ENCODE data around the gene CYFIP1. TPM values are rescaled to one million over a fixed set of nuclear protein-coding genes. Genes with fewer than 3 reads are reported as not detected.

Gene CYFIP1
- polyA plus RNA-seq, 3 donors = 90.9 to 100 (median 95.8) TPM

DNA sequence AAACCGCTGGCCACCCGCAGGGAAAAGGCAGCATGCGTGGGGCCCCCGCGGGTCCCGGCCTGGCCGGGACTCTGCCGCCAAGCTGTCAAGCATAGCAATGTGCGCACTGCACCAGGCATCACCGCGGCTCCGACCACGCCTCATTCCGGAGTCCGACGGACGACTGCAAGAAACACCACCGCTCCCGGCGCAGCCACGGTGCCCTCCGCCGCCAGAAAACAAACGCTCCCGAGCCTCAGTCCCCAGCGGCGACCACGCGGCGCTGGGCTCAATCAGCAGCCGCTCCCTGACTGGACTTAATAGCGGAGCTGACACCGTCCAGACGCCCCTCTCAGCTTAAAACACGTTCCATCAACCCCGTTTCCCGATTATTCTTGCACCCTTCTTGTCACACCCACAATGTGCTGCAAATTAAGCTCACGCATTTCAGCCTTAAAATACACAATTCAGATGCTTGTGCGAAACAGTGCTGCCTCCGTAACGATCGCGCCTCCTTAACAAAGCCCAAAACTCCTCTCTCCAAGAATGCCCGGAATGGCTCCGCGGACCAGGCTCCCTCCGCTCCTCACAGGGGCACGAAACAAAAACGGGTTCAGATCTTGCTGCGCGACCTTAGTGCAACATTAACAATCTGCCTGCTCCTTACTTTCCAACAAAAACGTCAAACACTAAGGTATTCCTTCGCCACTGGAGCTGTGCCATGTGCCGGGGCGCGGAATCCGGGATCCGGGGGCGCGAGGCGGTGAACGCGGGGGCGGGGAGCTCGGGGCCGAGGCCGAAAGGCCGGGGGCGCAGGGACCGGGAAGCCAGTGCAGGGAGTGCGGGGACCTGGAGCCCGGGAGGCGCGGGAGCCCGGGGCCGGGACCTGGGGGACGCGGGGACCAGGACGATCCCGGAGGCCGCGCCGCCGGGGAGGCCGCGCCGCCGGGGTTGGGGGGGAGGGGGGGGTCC is 655 bp downstream of the CYFIP1 start:
- peak in 6 of 11 donors; percentile 22 to 47 (median 40) for DNase-seq (ENCODE audit: extremely low read depth in 1 of 11, low read depth in 9 of 11, low spot score in 4 of 11)

DNA sequence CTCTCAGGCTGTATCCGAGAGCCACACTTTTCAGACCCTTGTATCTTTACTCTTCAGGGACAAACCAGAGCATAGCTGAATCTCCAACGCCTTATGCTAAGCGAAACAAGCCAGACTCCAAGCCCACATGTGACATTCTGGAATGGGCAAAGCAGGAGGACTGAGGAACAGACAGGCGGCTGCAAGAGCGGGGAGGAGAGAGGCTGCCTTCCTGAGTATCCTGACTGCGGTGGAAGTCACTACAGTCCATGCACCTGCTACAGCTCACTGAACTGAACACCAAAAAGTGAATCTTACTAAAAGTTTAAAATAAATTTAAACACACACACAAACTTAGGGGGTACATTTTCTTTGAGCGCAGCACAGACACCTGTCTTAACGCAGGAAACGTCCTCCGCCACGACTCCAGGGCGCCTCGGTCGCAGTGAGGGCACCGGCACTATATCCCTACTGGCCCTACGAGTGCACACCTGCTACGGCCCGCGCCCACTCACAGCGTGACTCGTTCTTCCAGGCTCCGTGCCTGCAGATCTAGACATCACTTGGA is 1.4 kb downstream of the CYFIP1 start:
- peak in 1 of 11 donors; percentile 10 for DNase-seq (ENCODE audit: extremely low read depth in 1 of 11, low read depth in 9 of 11, low spot score in 4 of 11)

DNA sequence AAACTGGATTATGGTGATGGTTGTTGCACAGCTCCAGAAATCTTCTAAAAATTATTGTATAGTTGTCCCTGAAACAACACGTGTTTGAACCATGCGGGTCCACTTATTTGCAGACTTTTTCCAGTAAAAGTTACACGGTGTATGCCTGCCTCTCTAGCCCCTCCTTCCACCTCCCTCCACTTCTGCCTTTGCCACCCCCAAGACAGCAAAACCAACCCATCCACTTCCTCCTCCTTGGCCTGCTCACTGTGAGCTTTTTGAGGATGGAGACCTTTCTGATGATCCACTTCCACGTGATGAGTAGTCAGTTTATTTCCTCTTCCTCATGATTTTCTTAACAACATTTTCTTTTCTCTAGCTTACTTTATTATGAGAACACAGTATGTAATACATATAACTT is 5.4 kb downstream of the CYFIP1 start:
- DNase-seq (ENCODE audit: extremely low read depth in 1 of 11, low read depth in 9 of 11, low spot score in 4 of 11) = no peak

DNA sequence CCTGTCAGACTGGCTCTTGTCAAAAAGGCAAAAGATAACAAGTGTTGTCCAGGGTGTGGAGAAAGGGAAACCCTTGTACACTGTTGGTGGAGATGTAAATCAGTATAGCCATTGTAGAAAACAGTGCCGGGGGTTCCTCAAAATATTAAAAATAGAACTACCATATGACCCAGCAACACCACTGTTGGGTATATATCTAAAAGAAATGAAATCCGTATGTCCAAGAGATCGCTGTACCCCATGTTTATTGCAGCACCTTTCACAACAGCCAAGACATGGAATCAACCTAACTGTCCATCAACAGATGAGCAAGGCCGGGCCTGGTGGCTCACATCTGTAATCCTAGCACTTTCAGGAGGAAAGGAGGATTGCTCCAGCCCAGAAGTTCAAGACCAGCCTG is 6.2 kb downstream of the CYFIP1 start:
- DNase-seq (ENCODE audit: extremely low read depth in 1 of 11, low read depth in 9 of 11, low spot score in 4 of 11) = no peak

DNA sequence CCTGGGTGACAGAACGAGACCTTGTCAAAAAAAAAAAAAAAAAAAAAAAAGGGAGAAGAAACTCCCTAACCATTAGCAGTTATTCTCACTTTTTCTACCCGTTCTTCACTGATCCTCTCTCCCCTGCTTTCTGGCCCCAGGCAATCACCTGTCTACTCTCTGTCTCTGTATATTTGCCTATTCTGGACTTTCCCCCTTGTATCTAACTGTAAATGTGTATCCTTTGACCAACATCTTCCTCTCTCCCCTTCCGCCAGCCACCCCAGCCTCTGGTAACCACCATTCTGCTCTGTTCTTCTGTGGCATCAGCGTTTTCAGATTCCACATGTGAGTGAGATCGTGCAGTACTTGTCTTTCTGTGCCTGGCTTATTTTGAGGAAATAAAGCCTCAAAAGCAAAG is 6.9 kb downstream of the CYFIP1 start:
- DNase-seq (ENCODE audit: extremely low read depth in 1 of 11, low read depth in 9 of 11, low spot score in 4 of 11) = no peak

DNA sequence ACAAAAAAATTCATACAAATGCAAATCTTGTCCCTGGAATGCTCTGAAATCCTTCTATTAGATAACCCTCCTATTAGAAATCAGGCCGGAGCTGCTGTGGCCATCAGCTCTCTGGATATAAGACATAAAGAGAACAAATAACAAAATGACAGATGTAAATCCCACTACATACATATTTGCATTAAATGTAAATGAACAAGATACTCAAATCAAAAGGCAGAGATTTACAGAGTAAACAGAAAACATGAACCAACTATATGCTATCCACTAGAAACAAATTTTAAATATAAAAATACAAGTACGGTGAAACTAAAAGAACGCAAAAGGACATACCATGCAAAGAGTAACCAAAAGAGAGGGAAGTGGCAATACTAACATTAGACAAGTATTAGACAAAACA is 10.7 kb downstream of the CYFIP1 start:
- no peak for DNase-seq (ENCODE audit: extremely low read depth in 1 of 11, low read depth in 9 of 11, low spot score in 4 of 11)

DNA sequence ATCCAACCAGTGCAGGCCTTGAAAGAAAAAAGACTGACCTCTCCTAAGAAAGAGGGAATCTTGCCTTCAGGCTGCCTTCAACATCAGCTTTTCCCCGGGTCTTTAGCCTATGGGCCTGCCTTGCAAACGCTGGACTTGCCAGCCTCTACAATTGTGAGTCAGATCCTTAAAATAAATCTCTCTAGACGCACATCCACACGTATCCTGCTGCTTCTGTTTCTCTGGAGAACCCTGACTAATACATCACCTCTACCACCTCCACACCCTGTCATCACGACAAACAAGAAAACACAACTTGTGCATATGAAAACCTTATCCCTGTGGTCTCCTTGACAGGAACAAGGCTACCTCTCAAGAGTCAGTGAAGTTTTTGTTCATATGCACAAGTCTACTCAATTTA is 11.8 kb downstream of the CYFIP1 start:
- no peak for DNase-seq (ENCODE audit: extremely low read depth in 1 of 11, low read depth in 9 of 11, low spot score in 4 of 11)

DNA sequence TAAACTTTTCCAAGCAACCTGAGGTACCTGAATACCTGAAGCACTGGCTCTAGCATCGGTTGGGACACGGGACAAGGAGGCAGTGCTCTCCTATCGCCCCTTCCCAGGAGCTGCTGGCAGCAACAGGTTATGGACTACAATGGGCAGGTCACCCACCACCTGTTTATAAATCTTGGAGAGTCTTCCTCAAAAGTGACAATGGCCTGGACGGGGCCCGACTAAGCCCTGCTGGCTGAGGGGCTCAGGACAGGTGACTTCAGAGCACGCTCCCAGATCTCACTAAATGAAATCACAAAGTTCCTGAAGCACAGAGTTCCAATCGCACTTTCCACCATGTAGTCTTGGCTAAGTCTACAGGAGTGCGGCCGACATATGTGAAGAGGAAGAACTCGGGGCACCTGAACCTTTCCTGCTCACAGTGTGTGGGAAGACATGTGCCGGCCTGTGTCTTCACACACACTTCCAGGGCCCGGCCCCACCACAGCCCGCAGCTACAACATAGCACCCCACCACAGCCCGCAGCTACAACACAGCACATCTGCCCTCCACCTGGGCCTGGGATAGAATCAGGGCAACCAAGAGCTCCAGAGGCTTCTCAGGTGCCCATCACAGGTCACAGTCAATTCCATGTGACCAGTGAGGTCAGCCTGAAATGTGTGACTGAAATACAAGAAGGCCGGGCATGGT is 12.9 kb downstream of the CYFIP1 start:
- DNase-seq (ENCODE audit: extremely low read depth in 1 of 11, low read depth in 9 of 11, low spot score in 4 of 11) = no peak

DNA sequence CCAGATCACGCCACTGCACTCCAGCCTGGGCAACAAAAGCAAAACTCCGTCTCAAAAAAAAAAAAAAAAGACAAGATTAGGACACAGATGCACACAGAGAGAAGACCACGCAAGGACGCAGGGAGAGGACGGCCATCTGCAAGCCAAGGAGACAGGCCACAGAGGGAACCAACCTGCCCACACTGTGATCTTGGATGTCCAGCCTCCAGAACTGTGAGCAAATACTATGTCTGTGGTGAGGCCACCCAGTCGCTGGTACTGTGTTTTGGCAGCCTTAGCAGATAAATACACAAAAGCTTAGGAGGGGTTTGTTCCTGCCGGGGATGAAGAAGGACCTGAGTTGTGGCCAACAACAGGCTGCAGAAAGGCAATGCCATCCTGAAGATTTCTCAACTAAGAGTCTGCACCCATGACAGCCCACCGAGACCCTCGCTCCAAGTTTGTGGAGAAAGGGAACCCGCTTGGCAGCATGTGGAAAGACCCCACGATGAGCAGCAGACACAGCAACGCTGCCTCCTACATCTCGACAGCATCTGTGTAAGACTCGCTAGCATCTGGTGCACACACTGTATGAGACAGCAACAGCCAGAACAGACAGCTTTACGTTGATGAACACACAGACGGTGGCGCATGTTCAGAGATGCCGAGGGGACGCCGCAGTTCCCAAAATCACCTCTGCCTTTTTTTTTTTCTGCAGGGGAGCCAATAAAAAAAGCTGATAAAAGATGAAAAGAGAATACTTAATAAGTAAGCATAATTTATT is 13.7 kb downstream of the CYFIP1 start:
- no peak for DNase-seq (ENCODE audit: extremely low read depth in 1 of 11, low read depth in 9 of 11, low spot score in 4 of 11)

DNA sequence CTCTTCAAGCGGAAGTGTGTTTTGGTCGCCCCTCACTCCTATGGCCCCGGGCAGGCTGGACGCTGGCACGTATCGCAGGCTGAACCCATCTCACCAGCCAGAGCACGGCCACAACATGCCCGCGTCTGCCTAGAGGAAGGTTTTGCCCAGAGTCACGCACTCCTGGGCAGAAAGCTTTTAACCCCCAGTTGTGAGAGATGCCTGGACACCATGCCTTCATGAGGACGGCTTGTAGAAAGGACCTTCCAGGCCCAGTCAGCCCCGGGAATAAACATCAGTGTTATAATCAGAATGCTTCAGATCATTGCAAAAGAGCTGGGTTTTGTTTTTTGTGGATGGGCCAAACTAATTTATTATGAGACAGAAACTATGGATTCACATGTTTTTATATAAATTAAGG is 16.5 kb downstream of the CYFIP1 start:
- DNase-seq (ENCODE audit: extremely low read depth in 1 of 11, low read depth in 9 of 11, low spot score in 4 of 11) = no peak

DNA sequence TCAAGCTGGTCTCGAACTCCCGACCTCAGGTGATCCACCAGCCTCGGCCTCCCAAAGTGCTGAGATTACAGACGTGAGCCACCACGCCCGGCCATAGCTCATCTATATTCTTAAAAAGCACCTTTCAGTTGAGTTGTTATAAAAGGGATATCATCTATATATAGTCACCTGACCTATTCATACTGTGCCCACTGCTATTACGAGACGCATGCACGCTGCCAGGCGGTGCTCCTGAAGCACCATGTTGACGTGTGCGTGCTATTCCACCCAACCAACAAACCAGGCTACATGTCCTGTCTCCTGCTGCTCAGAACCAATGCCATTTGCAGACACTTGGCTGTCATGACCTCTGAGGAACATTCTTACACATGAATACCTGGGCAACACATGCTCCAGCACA is 17.6 kb downstream of the CYFIP1 start:
- DNase-seq (ENCODE audit: extremely low read depth in 1 of 11, low read depth in 9 of 11, low spot score in 4 of 11) = no peak

DNA sequence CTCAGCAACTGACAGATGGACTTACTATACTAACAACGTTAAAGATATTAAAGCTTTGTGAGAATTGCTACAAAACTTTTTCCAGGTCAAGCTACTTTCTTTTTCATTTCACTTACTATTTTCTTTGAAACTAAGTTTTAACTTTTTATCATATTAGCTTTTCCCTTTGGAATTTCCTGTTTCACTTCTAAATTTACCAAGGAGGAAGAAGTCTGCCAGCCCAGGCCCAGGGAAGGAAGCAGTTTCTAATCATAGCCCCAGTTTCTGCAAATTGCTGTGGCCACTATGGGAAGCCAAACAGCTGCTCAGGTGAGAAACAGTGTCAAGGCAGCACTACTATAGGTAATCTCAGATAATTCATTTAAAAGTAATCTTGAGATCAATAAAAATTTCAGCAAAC is 18.4 kb downstream of the CYFIP1 start:
- DNase-seq (ENCODE audit: extremely low read depth in 1 of 11, low read depth in 9 of 11, low spot score in 4 of 11) = no peak

DNA sequence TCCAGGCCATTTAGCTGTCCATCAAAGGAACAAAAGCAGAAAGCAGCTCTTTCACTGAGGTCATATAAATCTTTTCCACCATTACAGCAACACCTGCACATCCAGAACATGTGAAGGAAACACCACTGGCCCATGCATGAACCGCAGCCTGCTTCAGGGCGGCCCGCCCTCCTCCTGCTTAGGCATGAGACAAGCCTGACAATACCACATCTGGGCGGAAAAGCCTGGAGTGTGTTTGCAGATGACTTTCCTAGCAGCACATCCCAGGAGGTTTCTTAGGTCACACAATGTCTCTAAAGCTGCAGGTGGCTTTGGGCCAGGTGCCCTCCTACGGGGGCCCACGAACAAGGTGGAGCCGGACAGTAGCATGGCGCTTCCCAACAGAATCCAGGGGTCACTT is 19.6 kb downstream of the CYFIP1 start:
- no peak for DNase-seq (ENCODE audit: extremely low read depth in 1 of 11, low read depth in 9 of 11, low spot score in 4 of 11)

DNA sequence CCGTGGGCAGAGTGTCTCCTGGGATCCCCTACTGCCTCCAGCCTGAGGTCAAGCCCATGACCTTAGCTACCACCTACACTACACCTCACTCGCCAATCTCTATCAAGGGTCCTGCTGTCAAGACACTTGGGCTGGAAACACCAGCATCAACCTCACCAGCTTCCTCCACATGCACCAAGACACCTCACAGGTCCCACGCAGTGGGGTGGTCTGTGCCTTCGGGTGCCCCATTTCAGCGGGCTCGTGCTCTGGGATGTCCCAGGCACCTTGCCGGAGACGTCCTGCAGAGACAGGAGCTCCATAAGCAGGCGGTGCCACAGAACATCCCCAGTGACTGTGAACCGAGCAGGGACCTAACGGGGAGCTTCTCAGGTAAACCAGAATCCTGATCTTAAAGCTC is 20.0 kb downstream of the CYFIP1 start:
- DNase-seq (ENCODE audit: extremely low read depth in 1 of 11, low read depth in 9 of 11, low spot score in 4 of 11) = no peak

DNA sequence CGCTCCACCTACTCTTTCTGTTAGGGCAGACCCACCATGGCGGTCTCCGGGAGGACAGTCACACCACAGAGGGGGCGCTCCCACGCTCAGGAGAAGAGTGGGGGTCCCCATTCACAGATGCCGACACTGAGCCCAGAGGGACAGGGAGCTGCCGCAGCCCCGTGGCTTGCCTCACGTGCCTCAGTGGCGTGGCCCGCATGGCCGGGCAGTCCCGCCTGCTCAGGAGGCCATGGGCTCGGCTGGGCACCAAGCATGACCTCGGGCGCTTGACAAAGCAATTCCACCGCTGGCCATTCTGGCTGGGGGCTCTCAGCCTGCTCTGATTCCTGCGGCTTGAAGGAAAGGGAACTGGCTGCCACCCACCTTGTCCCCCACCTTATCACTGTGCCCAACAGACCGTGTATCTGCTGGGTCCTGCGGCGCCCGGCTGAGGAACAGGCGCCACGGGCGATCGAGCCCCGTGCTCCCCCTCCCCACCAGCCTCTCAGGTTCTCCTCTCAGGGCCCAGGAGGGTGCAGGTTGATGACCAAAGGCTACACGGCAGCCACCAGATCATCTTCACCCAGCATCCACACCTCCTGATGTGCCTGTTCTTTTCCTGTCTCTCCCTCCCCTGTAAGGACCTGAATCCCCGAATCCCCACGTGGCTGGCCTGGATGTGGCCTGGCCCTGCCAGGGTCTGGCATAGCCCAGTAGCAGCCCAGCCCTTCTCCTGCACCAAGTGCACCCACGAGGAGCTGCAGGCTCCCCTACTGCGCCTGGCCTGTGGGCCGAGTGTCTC is 20.7 kb downstream of the CYFIP1 start:
- DNase-seq (ENCODE audit: extremely low read depth in 1 of 11, low read depth in 9 of 11, low spot score in 4 of 11) = no peak

DNA sequence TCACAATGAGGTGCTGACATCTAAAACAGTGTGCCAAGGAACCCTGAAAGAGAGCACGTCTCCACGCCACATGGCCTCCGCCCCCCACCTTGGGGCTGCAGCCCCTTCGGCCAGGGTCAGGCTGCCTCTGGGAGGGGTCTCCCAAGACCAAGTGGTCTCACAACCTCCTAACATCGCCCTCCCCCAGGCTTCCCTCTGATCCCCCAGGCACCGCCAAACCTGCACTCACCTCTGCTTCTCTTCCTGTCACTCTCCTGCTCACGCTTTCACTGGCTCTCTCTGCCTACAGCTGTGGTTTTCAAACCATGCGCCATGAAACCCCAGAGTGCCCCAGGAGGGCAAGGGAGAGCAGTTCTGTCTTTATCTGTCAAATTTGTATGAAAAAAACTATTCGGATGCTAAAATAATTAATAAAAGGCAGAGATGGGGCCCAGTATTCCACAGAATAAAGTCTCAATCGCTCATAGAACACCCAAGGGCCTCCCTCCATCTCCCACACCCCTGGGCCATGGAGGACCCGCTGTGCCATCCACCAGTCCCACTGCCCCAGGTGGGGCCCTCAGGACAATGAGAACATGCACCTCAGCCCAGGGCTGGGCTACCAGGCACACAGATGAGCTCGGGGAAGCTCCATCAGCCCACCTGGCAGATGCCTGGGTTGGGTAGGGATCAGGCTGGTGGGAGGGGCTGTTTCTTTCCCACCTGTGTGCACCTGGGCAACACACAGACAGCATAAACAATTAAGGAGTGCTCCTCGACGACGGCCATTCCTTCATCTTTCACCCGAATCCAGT is 21.5 kb downstream of the CYFIP1 start:
- DNase-seq (ENCODE audit: extremely low read depth in 1 of 11, low read depth in 9 of 11, low spot score in 4 of 11) = no peak

DNA sequence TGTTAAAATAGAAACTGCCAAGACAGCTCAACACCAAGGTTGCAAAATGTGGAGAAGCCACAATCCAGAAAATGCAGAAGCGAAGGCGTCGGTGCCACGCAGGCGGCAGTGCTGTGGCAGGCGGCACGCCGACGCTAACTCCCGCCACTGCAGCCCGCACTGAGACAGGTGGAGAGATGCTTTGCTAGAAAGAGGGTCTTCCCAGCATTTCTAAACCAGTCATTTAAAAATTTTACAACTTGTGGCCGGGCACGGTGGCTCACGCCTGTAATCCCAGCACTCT is 23.2 kb downstream of the CYFIP1 start:
- no peak for DNase-seq (ENCODE audit: extremely low read depth in 1 of 11, low read depth in 9 of 11, low spot score in 4 of 11)

DNA sequence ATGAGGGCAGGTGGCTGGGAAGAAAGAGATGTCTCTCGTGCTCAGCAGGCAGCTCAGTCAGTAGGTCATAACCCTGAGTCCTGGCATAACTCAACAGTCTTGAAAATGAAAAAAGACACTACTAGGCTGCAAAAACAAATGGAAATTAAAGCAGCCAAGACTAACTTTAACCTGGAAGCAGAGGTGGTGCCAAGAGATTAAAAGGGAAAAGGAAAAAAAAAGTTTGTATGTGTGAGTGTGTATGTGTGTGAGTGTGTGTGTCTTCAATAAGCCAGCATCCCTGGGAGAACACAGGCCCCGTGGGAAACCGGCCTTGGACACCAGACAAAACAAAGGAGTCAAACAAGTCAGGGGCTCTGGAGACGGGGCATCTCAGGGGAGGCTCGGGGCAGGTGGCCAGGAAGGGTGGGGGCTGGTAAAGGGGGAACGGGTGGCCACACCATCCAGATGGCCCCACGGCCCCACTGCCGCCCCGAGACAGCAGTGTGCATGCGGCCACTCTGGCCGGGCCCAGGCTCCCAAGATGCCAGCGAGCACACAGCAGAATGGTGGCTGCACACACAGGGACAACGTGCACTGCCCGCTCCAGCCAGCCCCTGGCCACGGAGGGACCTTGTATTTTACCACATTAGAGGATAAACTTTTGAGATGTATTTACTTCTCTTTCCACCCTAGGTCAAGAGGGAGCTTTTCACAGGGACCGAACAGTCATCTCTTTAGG is 23.8 kb downstream of the CYFIP1 start:
- no peak for DNase-seq (ENCODE audit: extremely low read depth in 1 of 11, low read depth in 9 of 11, low spot score in 4 of 11)

Data from renal cortex interstitium (tissue), 11 donors.